Epidermal melanocyte (primary cell): ENCODE measurements around the gene C11orf58.
A peak's percentile ranks its signal among the peaks of the same experiment; 100 is the strongest.

ENCODE experiments used
- DNase-seq: peaks from one replicate; pipeline ENCODE4 v3.0.0; 2011; ENCODE audit warnings: low spot score; ENCODE audit not compliant: insufficient read length

Gene C11orf58

GRCh38 chr11:16738193-16738946, at the start of gene C11orf58:
Gene C11orf58, plus strand, starts transcription at chr11:16738647. Its CDS starts 132 bp downstream, at chr11:16738779.
- DNase-seq: peak; percentile 69

DNA sequence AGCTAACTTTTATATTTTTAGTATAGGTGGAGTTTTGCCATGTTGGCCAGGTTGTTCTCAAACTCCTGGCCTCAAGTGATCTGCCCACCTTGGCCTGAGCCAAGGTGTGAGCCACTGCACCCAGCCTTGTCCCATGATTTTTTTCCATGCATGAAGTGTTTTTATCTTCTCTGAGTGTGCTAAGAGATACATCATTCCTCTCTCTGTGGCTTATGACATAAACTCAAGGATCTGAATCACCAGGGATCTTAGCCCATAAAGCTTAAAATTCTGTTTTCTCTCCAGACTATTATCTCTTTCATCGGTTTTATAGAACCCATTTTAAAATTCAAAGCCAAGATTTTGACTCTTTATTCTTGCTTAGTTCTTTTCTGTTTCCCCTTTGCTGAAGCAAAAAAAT, 48.4 kb upstream of the C11orf58 start:
- no peak for DNase-seq

GRCh38 chr11:16703795-16704194, 34.7 kb upstream of the C11orf58 start:
- no peak for DNase-seq

DNA sequence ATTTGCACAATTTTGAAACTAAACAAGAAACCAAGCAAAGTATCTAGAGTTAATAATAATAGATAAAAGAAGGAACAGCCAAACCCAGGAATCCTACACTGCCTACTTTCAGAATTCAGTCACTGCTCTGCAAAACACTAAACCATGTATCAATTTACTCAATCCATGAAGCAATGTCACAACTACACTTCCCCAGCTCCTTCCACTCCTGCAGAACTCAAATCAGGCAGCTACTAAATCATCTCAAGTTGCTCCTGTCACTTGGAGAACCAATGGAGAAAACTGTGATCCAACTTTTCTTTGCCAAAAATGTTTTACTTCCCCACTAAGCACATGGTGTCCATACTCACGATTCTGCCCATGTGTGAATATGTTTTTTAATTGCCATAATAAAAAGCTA, 24.9 kb upstream of the C11orf58 start:
- no peak for DNase-seq

GRCh38 chr11:16722581-16723344, 15.7 kb upstream of the C11orf58 start:
- no peak for DNase-seq

DNA sequence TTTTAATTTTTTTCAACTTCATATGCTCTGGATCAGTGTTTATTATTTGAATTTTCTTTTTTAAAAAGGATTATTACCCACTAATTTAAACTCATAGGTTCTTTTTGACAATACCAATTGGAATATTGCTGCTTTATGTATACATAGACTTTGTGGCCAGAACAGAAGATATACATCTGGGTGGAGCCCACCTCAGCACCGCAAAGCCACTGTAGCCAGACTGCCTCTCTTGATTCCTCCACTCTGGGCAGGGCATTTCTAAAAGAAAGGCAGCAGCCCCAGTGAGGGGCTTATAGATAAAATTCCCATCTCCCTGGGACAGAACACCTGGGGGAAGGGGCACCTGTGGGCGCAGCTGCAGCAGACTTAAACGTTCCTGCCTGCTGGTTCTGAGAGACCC, 10.6 kb upstream of the C11orf58 start:
- no peak for DNase-seq

- no peak for DNase-seq
Measured at GRCh38 chr11:16737818-16738192, 642 bp upstream of the C11orf58 start.

GRCh38 chr11:16738947-16739815, 734 bp downstream of the C11orf58 start:
- no peak for DNase-seq

GRCh38 chr11:16741473-16741872, 3.0 kb downstream of the C11orf58 start:
- DNase-seq: no peak

DNA sequence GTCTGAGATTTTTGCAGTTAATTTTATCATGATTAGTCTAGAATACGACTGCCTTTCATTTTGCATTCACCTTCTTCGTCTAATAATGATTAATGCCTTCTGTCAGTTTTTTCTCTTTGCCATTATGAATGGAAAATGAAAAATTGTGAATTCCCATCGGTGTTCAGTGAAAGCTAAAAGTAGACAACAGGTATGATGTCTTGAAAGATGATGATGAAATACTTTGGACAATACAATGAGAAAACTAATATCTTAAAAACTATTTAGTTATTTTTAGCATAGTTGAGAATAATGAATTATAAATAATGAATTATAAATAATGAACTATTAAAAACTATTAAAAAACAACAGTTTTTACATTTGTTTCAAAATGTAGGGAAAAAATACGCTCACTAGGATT, 5.0 kb downstream of the C11orf58 start:
- DNase-seq: no peak

DNA sequence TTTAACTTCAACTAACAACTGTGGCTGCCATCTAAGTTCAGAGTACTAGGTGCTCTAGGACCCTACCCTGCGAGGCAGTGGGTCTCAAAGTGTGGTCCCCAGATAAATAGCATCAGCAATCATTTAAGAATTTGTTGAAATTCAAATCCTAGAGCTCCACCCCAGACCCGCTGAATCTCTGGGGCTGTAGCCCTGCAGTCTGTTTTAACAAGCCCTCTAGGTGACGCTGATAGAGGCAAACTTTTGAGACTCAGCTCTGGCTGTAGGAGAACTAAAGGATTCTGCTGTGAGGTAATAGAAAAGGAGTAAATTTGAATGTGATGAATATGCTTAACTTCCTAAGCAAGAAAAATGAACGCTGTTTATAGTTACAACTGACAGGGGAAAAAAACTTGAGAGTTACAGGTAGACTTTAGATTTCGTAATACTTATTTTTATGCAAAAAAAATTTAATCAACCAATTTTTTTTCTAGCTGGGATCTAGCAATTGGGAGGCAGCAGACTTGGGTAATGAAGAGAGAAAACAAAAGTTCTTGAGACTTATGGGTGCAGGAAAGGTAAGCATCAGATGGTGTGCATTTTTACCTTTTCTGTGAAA, 5.8 kb downstream of the C11orf58 start:
- DNase-seq: no peak

DNA sequence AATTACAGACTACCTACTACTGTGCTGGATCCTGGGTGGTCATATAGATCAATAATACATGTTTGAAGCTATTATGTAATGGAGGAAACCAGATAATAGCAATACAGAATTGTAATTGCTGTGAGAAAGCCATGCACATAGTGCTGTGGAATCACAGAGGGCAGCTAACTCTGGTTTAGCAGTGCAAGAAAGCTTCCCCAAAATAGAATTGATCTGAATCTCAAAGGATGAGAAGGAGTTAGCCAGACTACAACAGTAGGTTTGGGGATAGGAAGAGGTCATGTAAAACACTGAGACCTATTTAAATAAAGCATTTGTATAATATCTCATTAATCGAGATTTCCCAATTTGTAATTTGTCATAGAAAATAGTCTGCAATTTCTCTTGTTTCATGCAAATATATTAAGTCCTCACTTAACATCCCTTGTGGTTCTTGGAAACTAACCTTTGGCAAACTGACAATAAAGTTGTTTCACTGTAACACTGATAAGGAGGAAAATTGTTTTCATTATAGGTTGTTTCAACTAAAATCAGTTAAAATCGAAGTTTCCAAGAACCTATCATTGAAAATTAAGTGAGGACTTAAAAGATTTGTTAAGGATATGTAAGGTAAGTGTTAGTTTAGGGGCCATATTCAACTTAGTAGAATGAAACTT, 7.6 kb downstream of the C11orf58 start:
- no peak for DNase-seq

GRCh38 chr11:16749092-16749491, 10.6 kb downstream of the C11orf58 start:
- DNase-seq: no peak

- DNase-seq: no peak
Measured at GRCh38 chr11:16749666-16750065, 11.2 kb downstream of the C11orf58 start.

- DNase-seq: no peak
Measured at GRCh38 chr11:16750417-16750816, 12.0 kb downstream of the C11orf58 start.

- DNase-seq: no peak
Measured at GRCh38 chr11:16758382-16759024, 20.1 kb downstream of the C11orf58 start.

DNA sequence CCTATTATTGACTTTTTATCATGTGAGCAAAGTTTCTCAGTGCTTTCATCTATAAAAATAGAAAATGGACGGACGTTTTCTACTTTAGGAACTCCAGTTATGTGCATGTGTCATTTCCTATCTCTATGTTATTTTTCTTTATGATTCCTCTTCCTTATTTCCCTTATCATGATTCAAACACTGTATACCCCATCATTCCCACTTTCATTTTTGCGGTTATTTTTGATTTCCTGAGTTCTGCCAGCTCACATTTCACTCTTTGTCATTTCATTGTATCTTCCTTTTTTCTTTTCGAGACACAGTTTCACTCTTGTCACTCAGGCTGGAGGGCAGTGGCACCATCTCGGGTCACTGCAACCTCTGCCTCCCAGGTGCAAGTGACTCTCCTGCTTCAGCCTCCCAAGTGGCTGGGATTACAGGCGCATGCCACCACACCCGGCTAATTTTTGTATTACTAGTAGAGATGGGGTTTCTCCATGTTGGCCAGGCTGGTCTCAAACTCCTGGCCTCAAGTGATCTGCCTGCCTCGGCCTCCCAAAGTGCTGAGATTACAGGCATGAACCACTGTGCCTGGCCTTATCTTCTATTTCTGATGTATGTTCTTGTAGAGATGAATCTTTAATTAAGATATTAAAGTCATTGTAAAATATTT, 21.5 kb downstream of the C11orf58 start:
- no peak for DNase-seq

DNA sequence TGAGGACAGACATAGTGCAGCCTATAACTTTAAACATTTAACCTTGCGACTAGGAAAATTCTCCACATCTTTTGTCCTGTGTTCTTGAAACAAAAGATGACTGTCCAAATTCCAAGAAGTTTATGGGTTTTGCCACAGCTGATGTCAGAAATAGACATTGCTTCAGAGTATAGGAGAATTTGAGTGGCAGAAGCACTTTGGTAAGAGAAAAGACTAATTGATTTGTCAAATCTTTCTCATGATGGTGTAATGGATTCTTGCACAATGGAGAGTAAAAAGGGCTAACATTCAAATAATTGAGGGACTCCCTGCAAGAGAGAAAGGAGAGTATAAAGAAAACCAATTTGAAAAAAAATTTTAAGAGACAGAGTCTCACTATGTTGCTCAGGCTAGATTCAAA, 25.3 kb downstream of the C11orf58 start:
- DNase-seq: no peak

DNA sequence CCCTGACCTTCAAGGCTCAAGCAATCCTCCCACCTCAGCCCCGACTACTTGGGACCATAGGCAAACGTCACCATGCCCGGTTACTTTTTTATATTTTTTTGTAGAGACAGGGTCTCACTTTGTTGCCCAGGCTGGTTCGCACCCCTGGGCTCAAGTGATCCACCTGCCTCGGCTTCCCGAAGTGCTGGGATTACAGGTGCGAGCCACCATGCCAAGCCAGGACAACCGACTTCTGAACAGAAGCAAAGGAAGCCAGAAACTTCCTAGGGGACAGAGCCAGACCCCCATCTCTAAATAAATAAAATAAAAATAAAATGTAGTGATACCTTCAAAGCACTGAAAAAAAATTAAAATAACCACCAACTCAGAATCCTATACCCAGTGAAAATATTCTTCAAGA, 26.4 kb downstream of the C11orf58 start:
- no peak for DNase-seq

DNA sequence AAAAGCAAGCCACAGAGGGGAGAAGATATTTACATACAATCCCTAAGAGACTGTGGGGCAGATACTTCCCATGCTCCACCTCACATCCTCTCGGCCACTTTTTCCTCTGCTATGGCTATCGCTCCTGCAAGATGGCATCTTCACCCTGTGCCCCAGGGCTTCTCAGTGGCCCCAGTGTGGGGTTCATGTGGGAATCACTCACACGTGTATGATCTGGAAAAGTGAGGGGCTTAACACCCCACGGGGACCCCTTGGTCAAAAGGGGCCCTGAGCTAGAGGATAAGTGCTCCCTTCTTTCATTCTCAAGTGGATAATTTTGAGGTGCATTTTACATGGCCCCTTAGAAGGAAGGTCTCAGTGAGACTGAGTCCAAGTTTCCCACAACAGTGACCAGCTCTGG, 28.7 kb downstream of the C11orf58 start:
- DNase-seq: no peak
